Body of pancreas (tissue), 4 donors: ENCODE measurements around the gene SOX13.

ENCODE experiments used
- POLR2A ChIP-seq, 3 donors: fragments of 450-650 bp; IDR thresholded peaks; one replicate each; pipeline ENCODE4 v1.6.1; 2016; ENCODE audit warnings: antibody characterized with exemption in 3 of 3, mild to moderate bottlenecking in 2 of 3
- TF ChIP-seq, protein P1 (sequence below), 7 experiments: fragments of 450-650 bp in 4 of 7; fragments of 200-600 bp in 3 of 7; sonication (generic) in 3 of 7; IDR thresholded peaks; one replicate each; pipeline ENCODE4 v1.5.1; 2016 to 2019; ENCODE audit warnings: antibody characterized with exemption in 7 of 7

GRCh38 chr1:204166219-204166618 lies 93.3 kb downstream of the SOX13 start, which contains the start of gene REN:
- TF ChIP-seq, protein P1, sequence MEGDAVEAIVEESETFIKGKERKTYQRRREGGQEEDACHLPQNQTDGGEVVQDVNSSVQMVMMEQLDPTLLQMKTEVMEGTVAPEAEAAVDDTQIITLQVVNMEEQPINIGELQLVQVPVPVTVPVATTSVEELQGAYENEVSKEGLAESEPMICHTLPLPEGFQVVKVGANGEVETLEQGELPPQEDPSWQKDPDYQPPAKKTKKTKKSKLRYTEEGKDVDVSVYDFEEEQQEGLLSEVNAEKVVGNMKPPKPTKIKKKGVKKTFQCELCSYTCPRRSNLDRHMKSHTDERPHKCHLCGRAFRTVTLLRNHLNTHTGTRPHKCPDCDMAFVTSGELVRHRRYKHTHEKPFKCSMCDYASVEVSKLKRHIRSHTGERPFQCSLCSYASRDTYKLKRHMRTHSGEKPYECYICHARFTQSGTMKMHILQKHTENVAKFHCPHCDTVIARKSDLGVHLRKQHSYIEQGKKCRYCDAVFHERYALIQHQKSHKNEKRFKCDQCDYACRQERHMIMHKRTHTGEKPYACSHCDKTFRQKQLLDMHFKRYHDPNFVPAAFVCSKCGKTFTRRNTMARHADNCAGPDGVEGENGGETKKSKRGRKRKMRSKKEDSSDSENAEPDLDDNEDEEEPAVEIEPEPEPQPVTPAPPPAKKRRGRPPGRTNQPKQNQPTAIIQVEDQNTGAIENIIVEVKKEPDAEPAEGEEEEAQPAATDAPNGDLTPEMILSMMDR (IDR thresholded peaks at IDR 0.05) = no peak
- TF ChIP-seq POLR2A (IDR thresholded peaks at IDR 0.05) = no peak
